Kidney epithelial cell (primary cell): ENCODE data around the gene U2AF2. TPM values are rescaled to one million over a fixed set of nuclear protein-coding genes. Genes with fewer than 3 reads are reported as not detected.

Experiments
- DNase-seq: peaks from one replicate; pipeline ENCODE4 v3.0.0-alpha.2; 2010; ENCODE audit warnings: low read depth
- H3K27me3 ChIP-seq: 2 replicates; pipeline ENCODE4 v1.6.0; 2011; ENCODE audit warnings: low read length; ENCODE audit not compliant: control insufficient read depth, insufficient read depth
- H3K36me3 ChIP-seq: 2 replicates; pipeline ENCODE4 v1.5.1; 2011; ENCODE audit warnings: low read length; ENCODE audit not compliant: control insufficient read depth, insufficient read depth
- H3K4me3 ChIP-seq: 2 replicates; pipeline ENCODE4 v1.5.1; 2011; ENCODE audit warnings: low read depth, mild to moderate bottlenecking, control low read depth, low read length
- CTCF ChIP-seq: IDR thresholded peaks from 2 replicates; pipeline ENCODE4 v1.5.1; 2011; ENCODE audit warnings: mild to moderate bottlenecking, moderate library complexity, low read length, control low read depth, inconsistent platforms; ENCODE audit not compliant: insufficient read depth, poor library complexity, severe bottlenecking
- total RNA-seq: library from RNA; depleted of rRNA; stranded (reverse); fragments of >200 nt; gene quantifications from 2 replicates; pipeline ENCODE4 v1.2.3, GENCODE V29; 2015

The U2AF2 gene
- total RNA-seq, 1 donor from 2014 or later: 153 TPM

GRCh38 chr19:55646889-55647731 is 7.7 kb upstream of the U2AF2 start:
- H3K27me3 ChIP-seq: no peaks in the 10 kb centered on the region
- H3K4me3 ChIP-seq: peak overlapping the region; percentile 79
- DNase-seq: no peak
- no peak for TF ChIP-seq CTCF
- peaks cover 4% of the 10 kb centered on the region for H3K36me3 ChIP-seq

GRCh38 chr19:55647732-55648584 is 6.9 kb upstream of the U2AF2 start, which contains the start of gene CCDC106:
TSS of gene CCDC106 (plus strand) at chr19:55648212. CDS start at chr19:55649047, 835 bp downstream.
- no peak for DNase-seq
- peaks cover 4% of the 10 kb centered on the region for H3K36me3 ChIP-seq
- H3K27me3 ChIP-seq: no peaks in the 10 kb centered on the region
- peak within 1 kb of the TSS; percentile 79 for H3K4me3 ChIP-seq
- TF ChIP-seq CTCF: no peak

- no peak for TF ChIP-seq CTCF
- H3K27me3 ChIP-seq: no peaks in the 10 kb centered on the region
- DNase-seq: no peak
- H3K36me3 ChIP-seq: peaks cover 4% of the 10 kb centered on the region
- H3K4me3 ChIP-seq: peak overlapping the region; percentile 79
Measured at GRCh38 chr19:55648585-55649267, 6.1 kb upstream of the U2AF2 start.

- no peak overlapping the region for H3K4me3 ChIP-seq
- TF ChIP-seq CTCF: no peak
- no peak for DNase-seq
- peaks cover 4% of the 10 kb centered on the region for H3K36me3 ChIP-seq
- no peaks in the 10 kb centered on the region for H3K27me3 ChIP-seq
Measured at GRCh38 chr19:55649268-55650125, 5.3 kb upstream of the U2AF2 start.

GRCh38 chr19:55650126-55650557 is 4.7 kb upstream of the U2AF2 start:
- DNase-seq: no peak
- peaks cover 4% of the 10 kb centered on the region for H3K36me3 ChIP-seq
- no peaks in the 10 kb centered on the region for H3K27me3 ChIP-seq
- no peak overlapping the region for H3K4me3 ChIP-seq
- no peak for TF ChIP-seq CTCF
